BJ (cell line): ENCODE results near the gene NCAPH2. TPM values are rescaled to one million over a fixed set of nuclear protein-coding genes. Genes with fewer than 3 reads are reported as not detected.
"Not testable (repeated sequence)": the region's sequence is repeated elsewhere in the genome, so short reads cannot be mapped to it uniquely, and the experiment has no call there.

Experiments used
- CTCF ChIA-PET: fragments of 350-600 bp; formaldehyde crosslinking; extraction: SDS; loops from one replicate; lab custom pipeline; 2021; ENCODE audit warnings: antibody characterized with exemption, inconsistent platforms; lab: Yijun Ruan, JAX
- POLR2A ChIA-PET: fragments of 300-600 bp; sonication (Branson Sonifier 250); formaldehyde crosslinking; extraction: SDS; loops from one replicate; lab custom pipeline; 2021; ENCODE audit warnings: antibody characterized with exemption; lab: Charles Lee
- DNase-seq: peaks from one replicate; pipeline ENCODE4 v3.0.0-alpha.2; 2011; ENCODE audit warnings: low read depth
- H3K27me3 ChIP-seq: 2 replicates; pipeline ENCODE4 v1.6.0; 2011; ENCODE audit warnings: low read length; ENCODE audit not compliant: control insufficient read depth, insufficient read depth
- H3K36me3 ChIP-seq: 2 replicates; pipeline ENCODE4 v1.5.1; 2011; ENCODE audit warnings: low read length; ENCODE audit not compliant: control insufficient read depth, insufficient read depth
- H3K4me3 ChIP-seq: 2 replicates; pipeline ENCODE4 v1.5.1; 2011; ENCODE audit warnings: low read depth, mild to moderate bottlenecking, control low read depth, low read length
- polyA plus RNA-seq: library from polyadenylated mRNA; depleted of rRNA; stranded (reverse); fragments of >200 nt; gene quantifications from 2 replicates; pipeline ENCODE4 v1.2.3, GENCODE V29; 2011
- TF ChIP-seq, protein P1 (sequence below): IDR thresholded peaks from 2 replicates; pipeline ENCODE4 v1.5.1; 2011; ENCODE audit warnings: low read depth, mild to moderate bottlenecking, control low read depth, inconsistent platforms, low read length, moderate library complexity; ENCODE audit not compliant: insufficient read depth

NCAPH2 gene
- polyA plus RNA-seq, 1 experiment: 31.7 TPM

- H3K27me3 ChIP-seq: no peaks in the 10 kb centered on the region
- no peak for DNase-seq
- ChIA-PET POLR2A (no interaction called here), CTCF (interaction anchor here (0.6 to 1.0 kb wide), 3 partner anchors 70 to 242 kb away, joined by 3 read pairs; no protein-coding TSS in a partner anchor)
- H3K36me3 ChIP-seq: no peaks in the 10 kb centered on the region
- no peak overlapping the region for H3K4me3 ChIP-seq
- TF ChIP-seq, protein P1, sequence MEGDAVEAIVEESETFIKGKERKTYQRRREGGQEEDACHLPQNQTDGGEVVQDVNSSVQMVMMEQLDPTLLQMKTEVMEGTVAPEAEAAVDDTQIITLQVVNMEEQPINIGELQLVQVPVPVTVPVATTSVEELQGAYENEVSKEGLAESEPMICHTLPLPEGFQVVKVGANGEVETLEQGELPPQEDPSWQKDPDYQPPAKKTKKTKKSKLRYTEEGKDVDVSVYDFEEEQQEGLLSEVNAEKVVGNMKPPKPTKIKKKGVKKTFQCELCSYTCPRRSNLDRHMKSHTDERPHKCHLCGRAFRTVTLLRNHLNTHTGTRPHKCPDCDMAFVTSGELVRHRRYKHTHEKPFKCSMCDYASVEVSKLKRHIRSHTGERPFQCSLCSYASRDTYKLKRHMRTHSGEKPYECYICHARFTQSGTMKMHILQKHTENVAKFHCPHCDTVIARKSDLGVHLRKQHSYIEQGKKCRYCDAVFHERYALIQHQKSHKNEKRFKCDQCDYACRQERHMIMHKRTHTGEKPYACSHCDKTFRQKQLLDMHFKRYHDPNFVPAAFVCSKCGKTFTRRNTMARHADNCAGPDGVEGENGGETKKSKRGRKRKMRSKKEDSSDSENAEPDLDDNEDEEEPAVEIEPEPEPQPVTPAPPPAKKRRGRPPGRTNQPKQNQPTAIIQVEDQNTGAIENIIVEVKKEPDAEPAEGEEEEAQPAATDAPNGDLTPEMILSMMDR: no peak
Observed at GRCh38 chr22:50532824-50533796, 25.1 kb downstream of the NCAPH2 start.

GRCh38 chr22:50533856-50534711 is 26.1 kb downstream of the NCAPH2 start:
- CTCF ChIA-PET: interaction anchor here (0.6 to 1.5 kb wide), 2 partner anchors 29 to 241 kb away, joined by 3 to 4 read pairs; partner anchors contain the start of gene SYCE3
- POLR2A ChIA-PET, H3K4me3 ChIP-seq, DNase-seq, H3K27me3 ChIP-seq, H3K36me3 ChIP-seq: not testable (repeated sequence)

GRCh38 chr22:50535113-50535512 is 27.1 kb downstream of the NCAPH2 start:
- TF ChIP-seq, protein P1: no peak
- no peak overlapping the region for H3K4me3 ChIP-seq
- no peaks in the 10 kb centered on the region for H3K27me3 ChIP-seq
- ChIA-PET POLR2A (interaction anchor here (0.6 kb wide), 1 partner anchor 18 kb away, joined by 3 read pairs; no protein-coding TSS in a partner anchor), CTCF (interaction anchor here (1.5 to 2.0 kb wide), 2 partner anchors 9 to 28 kb away, joined by 4 to 6 read pairs; partner anchors contain the start of genes SCO2 and SYCE3)
- H3K36me3 ChIP-seq: no peaks in the 10 kb centered on the region
- no peak for DNase-seq

DNA sequence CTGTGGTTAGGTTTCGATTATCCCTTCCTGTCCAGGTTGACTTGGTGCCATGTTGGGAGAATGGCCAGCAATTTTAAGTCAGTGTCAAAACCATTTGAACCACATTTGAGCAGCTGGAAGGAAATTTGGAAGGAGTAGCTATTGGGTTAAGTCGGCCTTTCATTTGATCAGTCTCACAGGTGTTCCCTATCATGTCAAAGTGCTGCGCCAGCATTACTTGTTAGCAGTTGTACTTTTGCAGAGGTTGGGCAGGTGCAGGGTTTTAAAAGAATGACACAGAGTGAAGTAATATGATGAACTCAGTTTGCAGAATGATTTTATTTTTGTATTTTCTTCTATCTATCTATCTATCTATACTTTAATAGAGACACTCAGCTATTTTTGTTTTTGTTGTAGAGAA is 28.2 kb downstream of the NCAPH2 start:
- ChIA-PET CTCF (interaction anchor here (2.0 kb wide), 1 partner anchor 10 kb away, joined by 6 read pairs; the partner anchor contains the start of gene SCO2), POLR2A (no interaction called here)
- TF ChIP-seq, protein P1: no peak
- Histone ChIP-seq H3K4me3 (no peak overlapping the region), H3K36me3 (no peaks in the 10 kb centered on the region), H3K27me3 (no peaks in the 10 kb centered on the region)
- DNase-seq: no peak

DNA sequence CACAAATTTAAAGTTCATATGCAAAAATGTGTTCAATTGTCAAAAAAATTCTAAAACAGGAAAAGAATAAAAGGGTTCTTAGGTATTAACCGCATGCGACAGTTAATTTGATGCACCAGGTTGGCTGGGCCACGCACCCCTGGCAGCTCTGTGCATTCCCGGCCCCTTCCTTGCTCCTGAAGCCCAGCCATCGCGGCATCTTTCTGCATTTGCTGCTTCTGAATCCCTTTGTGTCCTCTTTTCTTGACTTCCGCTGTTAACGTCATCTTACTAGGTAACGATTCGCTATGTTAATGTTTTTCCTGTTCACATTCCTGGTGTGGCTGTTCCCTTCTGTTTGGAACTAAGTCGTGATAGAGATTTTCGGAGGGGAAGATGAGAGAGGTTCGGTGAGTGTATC is 29.7 kb downstream of the NCAPH2 start:
- TF ChIP-seq, protein P1: no peak
- Histone ChIP-seq H3K27me3 (no peaks in the 10 kb centered on the region), H3K4me3 (no peak overlapping the region), H3K36me3 (no peaks in the 10 kb centered on the region)
- no peak for DNase-seq
- ChIA-PET POLR2A (no interaction called here), CTCF (interaction anchor here (1.3 kb wide), 1 partner anchor 12 kb away, joined by 7 read pairs; the partner anchor contains the start of gene SCO2)
